Measurements from ENCODE around the gene COL8A1.

COL8A1 gene

GRCh38 chr3:99627062-99627826 is 11.2 kb upstream of the COL8A1 start:
- no peak for DNase-seq (ENCODE audit: low read depth in 1 of 2, low spot score in 1 of 2)
- Histone ChIP-seq H3K4me3 (replicated peaks; ENCODE audit: insufficient read depth, low read length) (no peak overlapping the region), H3K27me3 (ENCODE audit: insufficient read depth, poor library complexity, severe bottlenecking) (no peaks in the 10 kb centered on the region), H3K27ac (replicated peaks) (no peak overlapping the region)
- no peak for TF ChIP-seq SPI1 (IDR thresholded peaks at IDR 0.05; ENCODE audit: borderline replicate concordance, low read depth)
- TF ChIP-seq, protein P1, sequence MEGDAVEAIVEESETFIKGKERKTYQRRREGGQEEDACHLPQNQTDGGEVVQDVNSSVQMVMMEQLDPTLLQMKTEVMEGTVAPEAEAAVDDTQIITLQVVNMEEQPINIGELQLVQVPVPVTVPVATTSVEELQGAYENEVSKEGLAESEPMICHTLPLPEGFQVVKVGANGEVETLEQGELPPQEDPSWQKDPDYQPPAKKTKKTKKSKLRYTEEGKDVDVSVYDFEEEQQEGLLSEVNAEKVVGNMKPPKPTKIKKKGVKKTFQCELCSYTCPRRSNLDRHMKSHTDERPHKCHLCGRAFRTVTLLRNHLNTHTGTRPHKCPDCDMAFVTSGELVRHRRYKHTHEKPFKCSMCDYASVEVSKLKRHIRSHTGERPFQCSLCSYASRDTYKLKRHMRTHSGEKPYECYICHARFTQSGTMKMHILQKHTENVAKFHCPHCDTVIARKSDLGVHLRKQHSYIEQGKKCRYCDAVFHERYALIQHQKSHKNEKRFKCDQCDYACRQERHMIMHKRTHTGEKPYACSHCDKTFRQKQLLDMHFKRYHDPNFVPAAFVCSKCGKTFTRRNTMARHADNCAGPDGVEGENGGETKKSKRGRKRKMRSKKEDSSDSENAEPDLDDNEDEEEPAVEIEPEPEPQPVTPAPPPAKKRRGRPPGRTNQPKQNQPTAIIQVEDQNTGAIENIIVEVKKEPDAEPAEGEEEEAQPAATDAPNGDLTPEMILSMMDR (IDR thresholded peaks at IDR 0.05; ENCODE audit: insufficient read depth, low read length), result no peak
- TF ChIP-seq, protein P2, sequence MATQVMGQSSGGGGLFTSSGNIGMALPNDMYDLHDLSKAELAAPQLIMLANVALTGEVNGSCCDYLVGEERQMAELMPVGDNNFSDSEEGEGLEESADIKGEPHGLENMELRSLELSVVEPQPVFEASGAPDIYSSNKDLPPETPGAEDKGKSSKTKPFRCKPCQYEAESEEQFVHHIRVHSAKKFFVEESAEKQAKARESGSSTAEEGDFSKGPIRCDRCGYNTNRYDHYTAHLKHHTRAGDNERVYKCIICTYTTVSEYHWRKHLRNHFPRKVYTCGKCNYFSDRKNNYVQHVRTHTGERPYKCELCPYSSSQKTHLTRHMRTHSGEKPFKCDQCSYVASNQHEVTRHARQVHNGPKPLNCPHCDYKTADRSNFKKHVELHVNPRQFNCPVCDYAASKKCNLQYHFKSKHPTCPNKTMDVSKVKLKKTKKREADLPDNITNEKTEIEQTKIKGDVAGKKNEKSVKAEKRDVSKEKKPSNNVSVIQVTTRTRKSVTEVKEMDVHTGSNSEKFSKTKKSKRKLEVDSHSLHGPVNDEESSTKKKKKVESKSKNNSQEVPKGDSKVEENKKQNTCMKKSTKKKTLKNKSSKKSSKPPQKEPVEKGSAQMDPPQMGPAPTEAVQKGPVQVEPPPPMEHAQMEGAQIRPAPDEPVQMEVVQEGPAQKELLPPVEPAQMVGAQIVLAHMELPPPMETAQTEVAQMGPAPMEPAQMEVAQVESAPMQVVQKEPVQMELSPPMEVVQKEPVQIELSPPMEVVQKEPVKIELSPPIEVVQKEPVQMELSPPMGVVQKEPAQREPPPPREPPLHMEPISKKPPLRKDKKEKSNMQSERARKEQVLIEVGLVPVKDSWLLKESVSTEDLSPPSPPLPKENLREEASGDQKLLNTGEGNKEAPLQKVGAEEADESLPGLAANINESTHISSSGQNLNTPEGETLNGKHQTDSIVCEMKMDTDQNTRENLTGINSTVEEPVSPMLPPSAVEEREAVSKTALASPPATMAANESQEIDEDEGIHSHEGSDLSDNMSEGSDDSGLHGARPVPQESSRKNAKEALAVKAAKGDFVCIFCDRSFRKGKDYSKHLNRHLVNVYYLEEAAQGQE (IDR thresholded peaks at IDR 0.05; ENCODE audit: insufficient replicate concordance, low read depth), result no peak
- no peak for TF ChIP-seq POLR2AphosphoS5 (IDR thresholded peaks at IDR 0.05; ENCODE audit: low read depth)
- TF ChIP-seq GABPA (IDR thresholded peaks at IDR 0.05; ENCODE audit: low read depth), result no peak

DNA sequence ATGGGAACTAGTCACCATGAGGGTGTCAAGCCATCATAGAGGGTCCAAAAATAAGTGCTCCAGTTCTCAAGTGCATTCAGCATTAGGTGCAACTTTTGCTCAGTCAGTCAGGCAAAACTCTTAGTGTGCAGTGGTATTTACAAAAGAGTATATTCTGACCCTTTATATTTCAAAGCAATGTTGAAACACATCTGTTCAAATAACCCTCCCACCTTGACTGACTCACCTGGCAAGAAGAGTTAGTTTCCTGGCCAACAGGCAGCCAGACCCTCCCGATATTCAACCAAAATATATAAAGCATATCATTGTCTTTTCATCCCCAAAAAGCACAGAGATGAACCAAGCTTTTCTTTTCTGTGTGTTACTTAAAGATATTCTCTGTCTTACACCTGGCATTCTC is 7.6 kb upstream of the COL8A1 start:
- no peak for TF ChIP-seq POLR2AphosphoS5 (IDR thresholded peaks at IDR 0.05; ENCODE audit: low read depth)
- TF ChIP-seq, protein P1 (IDR thresholded peaks at IDR 0.05; ENCODE audit: insufficient read depth, low read length), result no peak
- TF ChIP-seq, protein P2 (IDR thresholded peaks at IDR 0.05; ENCODE audit: insufficient replicate concordance, low read depth), result no peak
- TF ChIP-seq GABPA (IDR thresholded peaks at IDR 0.05; ENCODE audit: low read depth), result no peak
- TF ChIP-seq SPI1 (IDR thresholded peaks at IDR 0.05; ENCODE audit: borderline replicate concordance, low read depth), result no peak
- H3K4me3 ChIP-seq (replicated peaks; ENCODE audit: insufficient read depth, low read length), result no peak overlapping the region

GRCh38 chr3:99633887-99634558 is 4.4 kb upstream of the COL8A1 start:
- DNase-seq (ENCODE audit: low read depth in 1 of 2, low spot score in 1 of 2), result no peak
- Histone ChIP-seq H3K4me3 (replicated peaks; ENCODE audit: insufficient read depth, low read length) (no peak overlapping the region), H3K27ac (replicated peaks) (no peak overlapping the region), H3K27me3 (ENCODE audit: insufficient read depth, poor library complexity, severe bottlenecking) (peaks cover 19% of the 10 kb centered on the region)
- no peak for TF ChIP-seq POLR2AphosphoS5 (IDR thresholded peaks at IDR 0.05; ENCODE audit: low read depth)
- TF ChIP-seq, protein P2 (IDR thresholded peaks at IDR 0.05; ENCODE audit: insufficient replicate concordance, low read depth), result no peak

More for the DNA sequence above, 7.6 kb upstream of the COL8A1 start:
- peaks cover 5% of the 10 kb centered on the region for H3K27me3 ChIP-seq (ENCODE audit: insufficient read depth, poor library complexity, severe bottlenecking)
- no peak overlapping the region for H3K27ac ChIP-seq (replicated peaks)
- DNase-seq (ENCODE audit: low read depth in 1 of 2, low spot score in 1 of 2), result no peak
